Neutrophil (primary cell): ENCODE measurements around the gene CCBE1.
"Not testable (repeated sequence)": the region's sequence is repeated elsewhere in the genome, so short reads cannot be mapped to it uniquely, and the experiment has no call there.

ENCODE experiments used
- H3K27ac ChIP-seq: fragments of 200-600 bp; sonication (generic); 2 replicates; pipeline ENCODE4 v1.5.1; 2016; ENCODE audit warnings: mild to moderate bottlenecking, moderate library complexity
- H3K27me3 ChIP-seq: fragments of 200-600 bp; sonication (generic); 2 replicates; pipeline ENCODE4 v1.6.0; 2016; ENCODE audit warnings: mild to moderate bottlenecking
- H3K36me3 ChIP-seq: fragments of 200-600 bp; sonication (generic); 2 replicates; pipeline ENCODE4 v1.5.1; 2017
- H3K4me1 ChIP-seq, 2 experiments: fragments of 200-600 bp in 1 of 2; sonication (generic) in 1 of 2; 1 replicate in 1 of 2; 2 replicates in 1 of 2; pipeline versions ENCODE4 v1.5.1 to v1.6.1; 2013 to 2016; ENCODE audit warnings: low read depth in 1 of 2, low read length in 1 of 2, mild to moderate bottlenecking in 1 of 2, moderate library complexity in 1 of 2; ENCODE audit not compliant: control insufficient read depth in 1 of 2, insufficient read depth in 1 of 2
- H3K4me3 ChIP-seq, 2 experiments: fragments of 200-600 bp in 1 of 2; sonication (generic) in 1 of 2; 1 replicate in 1 of 2; 2 replicates in 1 of 2; pipeline ENCODE4 v1.5.1; 2013 to 2016; ENCODE audit warnings: low read depth in 1 of 2, low read length in 1 of 2, mild to moderate bottlenecking in 1 of 2, moderate library complexity in 1 of 2
- H3K9me3 ChIP-seq: fragments of 200-600 bp; sonication (generic); 2 replicates; pipeline ENCODE4 v1.5.1; 2016
- TF ChIP-seq, protein P1 (sequence below): fragments of 200-600 bp; sonication (generic); IDR thresholded peaks from 2 replicates; pipeline ENCODE4 v1.5.1; 2016; ENCODE audit warnings: antibody characterized with exemption

Gene CCBE1

GRCh38 chr18:59715445-59715844, 18.2 kb upstream of the CCBE1 start:
- Histone ChIP-seq H3K4me3 (no peak overlapping the region), H3K27me3 (no peaks in the 10 kb centered on the region), H3K9me3 (no peaks in the 10 kb centered on the region), H3K36me3 (no peaks in the 10 kb centered on the region), H3K27ac (no peak overlapping the region), H3K4me1 (no peaks in the 10 kb centered on the region)
- TF ChIP-seq, protein P1, sequence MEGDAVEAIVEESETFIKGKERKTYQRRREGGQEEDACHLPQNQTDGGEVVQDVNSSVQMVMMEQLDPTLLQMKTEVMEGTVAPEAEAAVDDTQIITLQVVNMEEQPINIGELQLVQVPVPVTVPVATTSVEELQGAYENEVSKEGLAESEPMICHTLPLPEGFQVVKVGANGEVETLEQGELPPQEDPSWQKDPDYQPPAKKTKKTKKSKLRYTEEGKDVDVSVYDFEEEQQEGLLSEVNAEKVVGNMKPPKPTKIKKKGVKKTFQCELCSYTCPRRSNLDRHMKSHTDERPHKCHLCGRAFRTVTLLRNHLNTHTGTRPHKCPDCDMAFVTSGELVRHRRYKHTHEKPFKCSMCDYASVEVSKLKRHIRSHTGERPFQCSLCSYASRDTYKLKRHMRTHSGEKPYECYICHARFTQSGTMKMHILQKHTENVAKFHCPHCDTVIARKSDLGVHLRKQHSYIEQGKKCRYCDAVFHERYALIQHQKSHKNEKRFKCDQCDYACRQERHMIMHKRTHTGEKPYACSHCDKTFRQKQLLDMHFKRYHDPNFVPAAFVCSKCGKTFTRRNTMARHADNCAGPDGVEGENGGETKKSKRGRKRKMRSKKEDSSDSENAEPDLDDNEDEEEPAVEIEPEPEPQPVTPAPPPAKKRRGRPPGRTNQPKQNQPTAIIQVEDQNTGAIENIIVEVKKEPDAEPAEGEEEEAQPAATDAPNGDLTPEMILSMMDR = no peak

DNA sequence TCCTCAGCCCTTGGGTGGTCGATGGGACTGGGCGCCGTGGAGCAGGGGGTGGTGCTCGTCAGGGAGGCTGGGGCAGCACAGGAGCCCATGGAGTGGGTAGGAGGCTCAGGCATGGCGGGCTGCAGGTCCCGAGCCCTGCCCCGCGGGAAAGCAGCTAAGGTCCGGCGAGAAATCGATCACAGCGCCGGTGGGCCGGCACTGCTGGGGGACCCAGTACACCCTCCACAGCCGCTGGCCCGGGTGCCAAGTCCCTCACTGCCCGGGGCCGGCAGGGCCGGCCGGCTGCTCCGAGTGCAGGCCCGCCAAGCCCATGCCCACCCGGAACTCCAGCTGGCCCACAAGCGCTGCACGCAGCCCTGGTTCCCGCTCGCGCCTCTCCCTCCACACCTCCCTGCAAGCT, 16.9 kb upstream of the CCBE1 start:
- H3K4me1 ChIP-seq, H3K36me3 ChIP-seq: not testable (repeated sequence)

GRCh38 chr18:59712311-59712710, 15.1 kb upstream of the CCBE1 start:
- Histone ChIP-seq H3K4me1 (no peaks in the 10 kb centered on the region), H3K36me3 (no peaks in the 10 kb centered on the region), H3K9me3 (no peaks in the 10 kb centered on the region), H3K4me3 (no peak overlapping the region), H3K27ac (no peak overlapping the region), H3K27me3 (no peaks in the 10 kb centered on the region)
- TF ChIP-seq, protein P1 = no peak

More for the DNA sequence above, 16.9 kb upstream of the CCBE1 start:
- H3K9me3 ChIP-seq, H3K27me3 ChIP-seq, H3K4me3 ChIP-seq, H3K27ac ChIP-seq: not testable (repeated sequence)

DNA sequence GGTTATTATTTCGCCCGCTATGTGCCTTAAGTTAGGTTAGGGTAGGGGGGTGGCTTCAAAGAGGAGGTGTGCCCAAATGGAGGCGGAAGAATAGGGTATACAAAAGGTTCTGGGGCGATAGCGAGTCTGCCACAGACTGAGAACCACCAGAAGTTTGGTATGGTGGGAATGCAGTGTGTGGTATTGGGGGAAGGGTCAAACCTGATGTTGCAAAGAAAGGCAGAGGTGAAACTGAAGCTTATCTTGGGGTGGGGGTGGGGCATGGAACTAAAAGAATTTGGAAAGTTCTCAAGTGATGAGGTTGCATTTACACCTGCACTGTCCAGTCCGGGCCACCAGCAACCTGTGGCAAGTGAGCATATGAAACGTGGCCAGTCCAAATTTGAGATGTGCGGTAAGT, 11.8 kb upstream of the CCBE1 start:
- Histone ChIP-seq H3K36me3 (no peaks in the 10 kb centered on the region), H3K27ac (no peak overlapping the region), H3K27me3 (no peaks in the 10 kb centered on the region), H3K4me1 (no peaks in the 10 kb centered on the region), H3K9me3 (no peaks in the 10 kb centered on the region), H3K4me3 (no peak overlapping the region)
- TF ChIP-seq, protein P1 = no peak

- H3K36me3 ChIP-seq = no peaks in the 10 kb centered on the region
- no peak overlapping the region for H3K4me3 ChIP-seq
- H3K27me3 ChIP-seq = peaks cover 2% of the 10 kb centered on the region
- TF ChIP-seq, protein P1 = no peak
- no peak overlapping the region for H3K27ac ChIP-seq
- no peaks in the 10 kb centered on the region for H3K9me3 ChIP-seq
- no peaks in the 10 kb centered on the region for H3K4me1 ChIP-seq
Observed at GRCh38 chr18:59707306-59707705, 10.1 kb upstream of the CCBE1 start.

DNA sequence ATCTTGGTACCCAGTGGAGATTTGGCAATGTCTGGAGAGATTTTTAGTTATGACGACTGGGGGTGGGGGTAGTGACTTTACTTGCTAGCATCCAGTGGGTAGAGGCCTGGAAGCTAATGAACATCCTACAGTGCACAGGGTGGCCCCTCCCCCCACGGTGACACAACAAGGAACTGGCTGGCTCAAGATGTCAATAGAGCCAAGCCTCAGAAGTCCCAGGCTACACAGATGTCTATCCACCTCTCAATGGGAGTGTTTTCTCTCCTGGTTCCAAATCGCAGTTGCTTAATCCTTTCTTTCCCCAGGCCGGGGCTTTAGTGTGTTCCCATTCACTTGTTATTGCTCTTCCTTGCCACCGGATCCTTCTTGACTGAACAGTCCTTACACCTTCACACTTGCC, 9.3 kb upstream of the CCBE1 start:
- no peaks in the 10 kb centered on the region for H3K36me3 ChIP-seq
- peaks cover 10% of the 10 kb centered on the region for H3K27me3 ChIP-seq
- no peak overlapping the region for H3K27ac ChIP-seq
- no peaks in the 10 kb centered on the region for H3K9me3 ChIP-seq
- H3K4me3 ChIP-seq = no peak overlapping the region
- H3K4me1 ChIP-seq = no peaks in the 10 kb centered on the region
- TF ChIP-seq, protein P1 = no peak
